G401 (cell line): ENCODE results near the gene IGSF9. TPM values are rescaled to one million over a fixed set of nuclear protein-coding genes. Genes with fewer than 3 reads are reported as not detected.
A peak's percentile ranks its signal among the peaks of the same experiment; 100 is the strongest.

Source experiments
- DNase-seq: peaks from one replicate; pipeline ENCODE4 v3.0.0-alpha.2; 2015; ENCODE audit warnings: low spot score
- in situ Hi-C: cut with HindIII; loops from 2 replicates; pipeline ENCODE4 v1.10.0; 2016; ENCODE audit warnings: low sequenced_read_pairs, mixed read lengths
- total RNA-seq: library from RNA; depleted of rRNA; stranded (reverse); fragments of >200 nt; shearing (Covaris generic); gene quantifications from 2 replicates; pipeline ENCODE4 v1.2.3, GENCODE V29; 2014; rRNA removed

IGSF9 gene
- total RNA-seq, result not detected in 2 replicates

DNA sequence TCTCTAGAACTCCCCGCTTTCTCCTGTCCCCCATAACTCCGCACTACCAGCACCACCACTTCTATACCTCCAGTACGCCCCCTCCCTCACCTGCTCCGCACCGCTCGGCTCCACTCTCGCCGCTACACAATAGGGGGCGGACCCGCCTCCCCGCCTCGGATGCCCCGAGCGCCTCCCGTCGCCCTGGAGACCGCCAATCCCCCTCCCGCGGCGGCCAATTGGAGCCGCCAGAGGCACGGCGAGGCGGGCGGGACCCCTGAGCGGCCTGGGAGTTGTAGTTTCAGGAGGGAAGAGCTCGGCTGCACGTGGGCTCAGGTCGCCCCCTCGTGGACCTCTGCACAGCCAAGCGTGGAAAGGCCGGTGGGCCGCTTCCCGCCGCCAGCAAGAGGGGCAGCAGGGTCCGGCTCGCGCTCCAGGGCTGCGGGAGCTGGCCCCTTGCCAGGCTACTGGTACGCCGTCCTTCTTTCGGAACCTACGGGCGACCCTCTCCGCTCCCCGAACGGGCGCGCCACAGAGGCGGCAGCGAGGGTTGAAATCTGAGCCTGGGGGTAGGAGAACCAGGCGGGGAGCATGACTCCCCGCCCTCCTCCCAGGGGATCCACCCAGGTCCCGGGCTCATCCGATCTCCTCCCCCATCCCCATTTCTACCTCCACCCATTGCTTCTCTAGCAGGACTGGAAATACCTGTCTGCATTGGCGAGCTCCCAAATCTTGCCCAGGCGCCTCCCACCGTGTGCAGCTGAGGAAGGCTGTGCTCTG lies at the start of gene IGSF9:
IGSF9 (minus strand) TSS at position 131 of the 759 bp plus-strand sequence. CDS start 2,159 bp downstream, outside the sequence.
- in situ Hi-C loops, result no loop called here
- peak; percentile 81 for DNase-seq

- DNase-seq, result no peak
- in situ Hi-C loops, result no loop called here
These were observed 49.5 kb upstream of the IGSF9 start for GRCh38 chr1:159994896-159995295.

GRCh38 chr1:159993911-159994310 lies 48.5 kb upstream of the IGSF9 start:
- in situ Hi-C loops, result no loop called here

DNA sequence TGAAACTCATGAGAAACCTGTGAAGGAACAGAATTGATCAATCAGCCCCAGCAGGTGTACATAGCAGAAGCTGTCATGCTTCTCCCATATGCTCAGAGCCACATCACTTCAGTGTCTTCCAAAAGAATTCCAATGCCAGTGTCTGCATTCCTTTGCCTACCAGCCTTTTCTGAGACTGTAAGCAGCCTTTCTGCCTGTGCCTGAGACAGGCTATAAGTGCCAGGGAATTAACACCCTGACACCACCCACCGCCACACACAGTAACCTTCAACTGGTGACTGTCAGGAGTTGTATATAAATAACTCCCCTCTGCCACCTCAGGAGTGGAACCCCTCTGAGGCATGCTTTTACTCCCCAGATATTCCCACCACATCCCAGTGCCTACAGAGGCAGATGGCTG lies 46.7 kb upstream of the IGSF9 start:
- DNase-seq, result no peak
- in situ Hi-C loops, result no loop called here

More at GRCh38 chr1:159993911-159994310, 48.5 kb upstream of the IGSF9 start:
- no peak for DNase-seq

- in situ Hi-C loops, result no loop called here
- DNase-seq, result no peak
These were observed 46.1 kb upstream of the IGSF9 start for GRCh38 chr1:159991513-159991912.

DNA sequence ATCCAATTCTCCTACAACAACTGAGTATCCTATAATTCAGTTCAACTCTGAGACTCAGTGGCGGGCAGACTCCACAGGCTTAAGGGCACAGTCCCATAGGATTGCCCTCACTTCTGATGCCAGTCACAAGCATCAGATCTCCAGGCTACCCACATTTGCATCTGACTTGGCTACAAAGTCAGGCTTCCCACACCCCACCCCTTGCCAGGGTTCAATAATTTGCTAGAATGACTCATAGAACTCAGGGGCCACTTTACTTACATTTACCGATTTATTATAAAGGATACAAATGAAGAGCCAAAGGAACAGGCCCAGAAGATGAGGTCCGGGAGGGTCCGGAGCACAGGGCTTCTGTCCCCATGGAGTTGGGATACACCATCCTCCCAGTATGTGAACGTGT lies 44.6 kb upstream of the IGSF9 start:
- in situ Hi-C loops, result no loop called here
- no peak for DNase-seq

- DNase-seq, result no peak
- in situ Hi-C loops, result no loop called here
These were observed 44.2 kb upstream of the IGSF9 start for GRCh38 chr1:159989581-159989980.

DNA sequence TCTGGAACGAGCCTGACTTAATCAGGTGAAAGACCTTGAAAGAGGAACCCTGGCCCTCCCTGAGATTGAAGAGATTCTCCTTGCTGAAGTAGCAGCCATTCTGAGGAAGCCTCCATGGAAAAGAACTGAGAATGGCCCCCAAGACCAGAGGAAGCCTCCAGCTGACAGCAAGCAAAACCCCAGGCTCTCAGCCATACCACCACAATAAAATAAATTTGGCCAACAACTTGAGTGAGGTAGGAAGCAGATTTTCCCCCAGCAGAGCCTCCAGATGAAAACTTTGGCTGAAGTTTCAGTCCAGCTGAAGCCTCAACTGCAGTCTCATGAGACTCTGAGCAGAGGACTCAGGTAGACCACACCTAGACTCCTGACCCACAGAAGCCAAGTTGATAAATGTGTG lies 42.6 kb upstream of the IGSF9 start:
- in situ Hi-C loops, result no loop called here
- DNase-seq, result no peak

GRCh38 chr1:159987186-159987585 lies 41.8 kb upstream of the IGSF9 start:
- in situ Hi-C loops, result no loop called here
- DNase-seq, result no peak

- no peak for DNase-seq
- in situ Hi-C loops, result no loop called here
These were observed 41.1 kb upstream of the IGSF9 start for GRCh38 chr1:159986531-159986930.

- no peak for DNase-seq
- in situ Hi-C loops, result no loop called here
These were observed 40.7 kb upstream of the IGSF9 start for GRCh38 chr1:159986093-159986492.

DNA sequence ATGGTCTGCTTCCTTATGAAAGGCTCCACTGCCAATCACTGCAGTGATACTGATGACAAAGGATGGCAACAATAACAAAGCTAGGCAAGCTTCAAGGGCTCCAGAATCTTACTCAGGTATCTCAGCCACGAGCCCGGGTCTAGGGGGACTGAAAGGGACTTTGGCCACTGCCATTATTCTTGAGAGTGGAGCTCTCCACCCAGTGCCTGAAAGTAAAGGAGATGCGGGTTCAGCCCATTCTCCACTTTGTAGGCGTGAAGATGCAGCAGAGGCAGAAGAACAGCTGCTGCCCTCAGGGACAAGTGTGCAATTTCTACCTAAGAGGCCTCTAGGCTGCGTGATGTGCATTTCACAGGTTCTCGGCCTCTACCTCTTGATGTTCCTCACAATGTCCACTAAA lies 40.1 kb upstream of the IGSF9 start:
- in situ Hi-C loops, result no loop called here
- no peak for DNase-seq

DNA sequence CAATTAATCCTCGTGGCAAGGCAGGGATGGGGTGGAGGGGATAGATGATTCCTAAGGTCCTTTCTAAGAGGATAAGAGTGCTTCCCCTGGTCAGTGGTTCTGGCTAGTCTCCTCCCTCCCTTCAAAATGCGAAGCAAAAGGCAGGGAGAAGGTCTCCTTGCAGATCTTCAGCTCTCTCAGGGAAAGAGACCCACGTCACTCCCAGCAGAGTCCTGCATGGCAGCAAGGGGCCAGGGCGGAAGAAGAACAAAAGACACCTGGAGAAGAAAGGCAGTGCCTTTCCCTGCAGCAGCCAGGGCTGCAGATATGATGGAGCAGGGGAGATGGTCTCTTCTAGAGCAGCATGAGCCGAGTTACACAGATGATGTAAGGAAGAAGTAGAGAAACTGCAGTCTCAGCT lies 38.3 kb upstream of the IGSF9 start:
- in situ Hi-C loops, result no loop called here
- no peak for DNase-seq

DNA sequence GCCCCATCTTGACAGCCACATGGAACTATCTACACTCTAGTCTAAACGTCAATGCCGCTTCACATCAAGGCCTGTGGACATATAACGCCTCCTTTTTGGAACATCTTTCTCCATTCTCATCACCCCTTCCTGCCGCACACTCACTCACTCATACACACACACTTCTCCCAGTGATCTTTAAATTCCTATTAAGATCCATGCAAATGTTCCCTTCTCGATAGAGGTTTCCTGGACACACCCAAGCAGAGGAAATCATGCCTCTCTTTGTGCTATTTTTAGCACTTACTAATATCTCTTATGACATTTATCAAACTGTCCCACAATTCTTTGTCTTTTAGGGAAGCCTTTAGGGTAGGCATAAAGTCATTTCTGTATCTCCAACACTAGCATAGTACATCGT lies 36.9 kb upstream of the IGSF9 start:
- in situ Hi-C loops, result no loop called here
- no peak for DNase-seq

DNA sequence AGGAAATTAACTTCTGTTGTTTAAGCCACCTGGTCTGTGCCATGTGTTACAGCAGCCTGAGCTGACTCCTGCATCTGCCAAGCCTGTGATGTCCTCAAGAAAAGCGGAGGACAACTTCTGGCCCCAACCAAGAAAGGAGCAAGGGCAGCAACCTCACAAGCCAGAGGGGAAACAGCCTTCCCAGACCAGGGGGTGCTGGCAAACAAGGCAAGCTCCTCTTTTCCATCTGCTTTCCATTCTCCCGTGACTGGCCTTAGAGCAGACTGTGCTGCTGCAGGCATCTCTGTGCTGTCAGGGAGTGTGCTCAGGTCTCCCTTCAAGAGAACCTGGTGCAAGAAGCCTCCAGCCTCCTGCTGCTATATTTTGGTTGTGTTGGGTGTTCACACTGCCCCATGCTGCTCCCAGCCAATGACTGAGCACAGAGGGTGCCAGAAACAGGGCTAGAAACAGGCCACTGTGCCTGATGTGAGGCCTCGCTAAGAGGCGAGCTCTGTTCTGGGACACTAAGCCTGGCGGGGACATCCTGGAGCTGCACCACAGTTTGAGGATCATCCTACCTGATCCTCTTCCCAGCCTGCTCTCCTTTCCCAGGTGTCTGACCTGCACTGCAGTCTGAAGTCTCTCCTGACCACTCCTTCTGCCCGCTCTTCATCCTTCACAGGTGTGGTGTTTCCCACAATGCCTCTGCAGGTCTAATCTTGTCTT lies 36.1 kb upstream of the IGSF9 start:
- in situ Hi-C loops, result no loop called here
- no peak for DNase-seq

DNA sequence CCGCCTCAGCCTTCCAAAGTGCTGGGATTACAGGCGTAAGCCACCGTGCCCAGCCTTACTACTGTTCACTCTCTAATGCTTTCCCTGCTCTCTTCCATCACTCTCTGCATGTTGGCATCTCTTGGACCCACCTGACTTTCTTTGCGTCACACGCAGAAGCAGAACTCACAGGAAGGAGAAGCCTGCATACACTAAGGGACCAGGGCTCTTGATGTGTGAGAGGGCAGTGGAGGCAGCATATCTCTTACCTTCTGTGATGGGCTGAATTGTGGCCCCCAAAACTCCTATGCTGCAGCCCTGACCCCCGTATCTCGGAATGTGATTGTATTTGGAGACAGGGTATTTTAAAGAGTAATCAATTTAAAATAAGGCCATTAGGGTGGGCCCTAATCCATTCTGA lies 35.4 kb upstream of the IGSF9 start:
- in situ Hi-C loops, result no loop called here
- DNase-seq, result no peak

DNA sequence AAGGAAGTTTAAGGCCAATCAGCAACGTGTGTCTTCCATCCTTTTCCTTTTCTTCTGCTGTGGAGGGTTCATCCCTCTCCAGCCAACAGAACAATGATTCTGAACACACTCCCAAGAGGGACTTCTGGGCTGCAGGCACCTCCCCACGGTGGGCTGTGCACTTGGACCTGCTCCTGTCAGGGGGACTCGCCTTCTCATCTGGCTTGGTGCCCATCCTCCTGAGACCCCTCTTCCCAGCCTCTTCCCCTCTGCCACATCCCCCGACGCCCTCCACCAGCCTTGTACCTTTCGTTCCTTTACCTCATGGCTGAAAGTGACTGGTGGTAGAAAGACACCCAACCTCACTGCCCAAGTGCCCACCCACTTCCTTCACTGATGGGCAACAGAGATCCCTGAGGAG lies 34.7 kb upstream of the IGSF9 start:
- in situ Hi-C loops, result no loop called here
- no peak for DNase-seq

- in situ Hi-C loops, result no loop called here
- no peak for DNase-seq
These were observed 33.8 kb upstream of the IGSF9 start for GRCh38 chr1:159979257-159979656.

DNA sequence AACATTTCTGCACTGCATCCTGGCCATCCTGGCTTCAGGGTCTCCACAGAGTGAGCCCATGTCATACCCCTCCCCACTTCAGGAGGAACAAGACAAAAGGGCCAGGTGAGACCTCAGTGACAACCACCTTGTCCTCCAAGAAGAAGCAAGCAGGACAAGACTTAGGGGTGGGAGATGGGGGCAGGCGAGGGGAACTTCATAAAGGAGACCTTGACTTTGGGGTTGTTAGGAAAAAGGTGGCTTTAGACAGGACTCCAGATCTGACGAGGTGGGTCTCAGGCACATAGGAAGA lies 32.6 kb upstream of the IGSF9 start:
- in situ Hi-C loops, result no loop called here
- DNase-seq, result no peak

- in situ Hi-C loops, result no loop called here
- no peak for DNase-seq
These were observed 32.1 kb upstream of the IGSF9 start for GRCh38 chr1:159977364-159978106.
